IMR-90 (cell line): ENCODE results near the gene A1BG. TPM values are rescaled to one million over a fixed set of nuclear protein-coding genes. Genes with fewer than 3 reads are reported as not detected.

Experiments
- polyA plus RNA-seq, 3 experiments: library from polyadenylated mRNA; depleted of rRNA; stranded (reverse); fragments of >200 nt; gene quantifications; 2 replicates each; pipeline ENCODE4 v1.2.3, GENCODE V29; 2012; ENCODE audit warnings: low replicate concordance in 1 of 3
- total RNA-seq: library from RNA; depleted of rRNA; stranded (reverse); fragments of >200 nt; gene quantifications from 2 replicates; pipeline ENCODE4 v1.2.3, GENCODE V29; 2012
- TF ChIP-seq, protein P1 (sequence below): conservative IDR thresholded peaks from 2 replicates; pipeline ENCODE4 v1.5.1; 2012; ENCODE audit warnings: mild to moderate bottlenecking, low read depth, low read length, improper control_type of control experiment

A1BG gene
- total and polyA plus RNA-seq, 2 of the 4 experiments (the other 2 are of a cell fraction) = 4.5 to 54.5 TPM

DNA sequence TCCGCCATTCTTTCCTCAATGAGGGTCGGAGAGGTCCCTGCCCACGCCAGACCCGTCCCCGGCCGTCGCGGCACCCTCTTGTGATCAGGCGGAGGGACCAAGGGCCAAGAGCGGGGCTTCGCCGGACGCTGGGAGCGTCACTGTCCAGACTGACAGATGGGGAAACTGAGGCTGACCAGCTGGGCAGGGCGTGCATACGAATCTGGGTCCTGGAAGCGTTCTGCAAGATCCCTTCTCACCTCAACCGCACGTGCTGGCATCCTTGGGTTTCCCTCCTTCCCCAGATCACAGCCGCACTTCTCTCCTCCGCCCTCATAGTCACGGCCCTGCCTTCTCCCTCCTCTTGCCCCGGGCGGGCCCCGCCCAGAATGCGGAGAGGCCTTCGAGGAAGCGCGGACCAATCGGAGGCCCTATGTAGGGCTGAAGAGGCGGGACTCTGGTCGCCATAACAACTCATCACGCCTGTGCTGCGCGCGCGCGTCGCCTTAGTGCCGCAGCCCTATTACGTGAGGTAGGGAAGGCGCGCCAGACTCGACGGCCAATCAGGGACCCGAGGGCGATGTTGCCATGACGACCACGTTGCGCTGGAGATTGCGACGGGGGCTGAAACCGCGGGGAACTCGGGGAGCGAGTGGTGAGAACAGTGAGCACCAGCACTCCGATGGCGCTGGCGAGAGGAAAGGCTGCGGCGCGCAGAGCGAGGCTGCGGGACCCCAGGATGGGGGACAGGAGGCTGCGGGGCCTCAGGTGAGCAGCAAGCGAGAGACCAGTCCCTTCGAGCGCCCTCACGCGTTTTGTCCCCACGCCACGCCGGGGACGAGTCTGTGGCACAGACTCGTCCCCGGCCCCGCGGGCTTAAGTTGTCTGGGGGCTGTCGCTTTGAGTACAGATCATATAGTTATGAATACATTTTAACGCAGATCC lies 47.9 kb upstream of the A1BG start (continued):
- TF ChIP-seq, protein P1, sequence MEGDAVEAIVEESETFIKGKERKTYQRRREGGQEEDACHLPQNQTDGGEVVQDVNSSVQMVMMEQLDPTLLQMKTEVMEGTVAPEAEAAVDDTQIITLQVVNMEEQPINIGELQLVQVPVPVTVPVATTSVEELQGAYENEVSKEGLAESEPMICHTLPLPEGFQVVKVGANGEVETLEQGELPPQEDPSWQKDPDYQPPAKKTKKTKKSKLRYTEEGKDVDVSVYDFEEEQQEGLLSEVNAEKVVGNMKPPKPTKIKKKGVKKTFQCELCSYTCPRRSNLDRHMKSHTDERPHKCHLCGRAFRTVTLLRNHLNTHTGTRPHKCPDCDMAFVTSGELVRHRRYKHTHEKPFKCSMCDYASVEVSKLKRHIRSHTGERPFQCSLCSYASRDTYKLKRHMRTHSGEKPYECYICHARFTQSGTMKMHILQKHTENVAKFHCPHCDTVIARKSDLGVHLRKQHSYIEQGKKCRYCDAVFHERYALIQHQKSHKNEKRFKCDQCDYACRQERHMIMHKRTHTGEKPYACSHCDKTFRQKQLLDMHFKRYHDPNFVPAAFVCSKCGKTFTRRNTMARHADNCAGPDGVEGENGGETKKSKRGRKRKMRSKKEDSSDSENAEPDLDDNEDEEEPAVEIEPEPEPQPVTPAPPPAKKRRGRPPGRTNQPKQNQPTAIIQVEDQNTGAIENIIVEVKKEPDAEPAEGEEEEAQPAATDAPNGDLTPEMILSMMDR = no peak; the same call in 1 of the 2 replicates
